GM23248 (cell line): ENCODE measurements around the gene TACR3. TPM values are rescaled to one million over a fixed set of nuclear protein-coding genes. Genes with fewer than 3 reads are reported as not detected.
"Not testable (repeated sequence)": the region's sequence is repeated elsewhere in the genome, so short reads cannot be mapped to it uniquely, and the experiment has no call there.

ENCODE experiments used
- DNase-seq: peaks from one replicate; pipeline ENCODE4 v3.0.0-alpha.2; 2015
- H2AFZ ChIP-seq: fragments of 200-600 bp; sonication (generic); 2 replicates; pipeline ENCODE4 v1.6.1; 2016; ENCODE audit warnings: antibody characterized with exemption
- H3F3A ChIP-seq: fragments of 200-600 bp; sonication (generic); 2 replicates; pipeline ENCODE4 v1.6.1; 2016; ENCODE audit warnings: mild to moderate bottlenecking, antibody characterized with exemption, mixed run types; ENCODE audit not compliant: insufficient read depth
- H3K27ac ChIP-seq: fragments of 200-600 bp; sonication (generic); 2 replicates; pipeline ENCODE4 v1.5.1; 2016; ENCODE audit warnings: mild to moderate bottlenecking
- H3K27me3 ChIP-seq: fragments of 200-600 bp; sonication (generic); replicated peaks from 2 replicates; pipeline ENCODE4 v1.6.1; 2016; ENCODE audit warnings: mild to moderate bottlenecking; ENCODE audit not compliant: insufficient read depth
- H3K36me3 ChIP-seq: fragments of 200-600 bp; sonication (generic); 2 replicates; pipeline ENCODE4 v1.6.1; 2016; ENCODE audit warnings: low read depth, mild to moderate bottlenecking
- H3K4me1 ChIP-seq: fragments of 200-600 bp; sonication (generic); 2 replicates; pipeline ENCODE4 v1.6.1; 2016; ENCODE audit warnings: mild to moderate bottlenecking; ENCODE audit not compliant: insufficient read depth
- H3K4me2 ChIP-seq: fragments of 200-600 bp; sonication (generic); one replicate; pipeline ENCODE4 v1.6.1; 2016; ENCODE audit warnings: mild to moderate bottlenecking; ENCODE audit not compliant: unreplicated experiment
- H3K4me3 ChIP-seq: fragments of 200-600 bp; sonication (generic); 2 replicates; pipeline ENCODE4 v1.5.1; 2016; ENCODE audit warnings: mild to moderate bottlenecking
- H3K79me2 ChIP-seq: fragments of 200-600 bp; sonication (generic); 2 replicates; pipeline ENCODE4 v1.6.1; 2016; ENCODE audit warnings: mild to moderate bottlenecking; ENCODE audit not compliant: insufficient read depth
- H3K9ac ChIP-seq: fragments of 200-600 bp; sonication (generic); 2 replicates; pipeline ENCODE4 v1.6.1; 2016; ENCODE audit warnings: mild to moderate bottlenecking
- H3K9me2 ChIP-seq: fragments of 200-600 bp; sonication (generic); 2 replicates; pipeline ENCODE4 v1.6.1; 2016; ENCODE audit warnings: mixed run types, mild to moderate bottlenecking, moderate library complexity; ENCODE audit not compliant: insufficient read depth
- H3K9me3 ChIP-seq: fragments of 200-600 bp; sonication (generic); one replicate; pipeline ENCODE4 v1.6.1; 2017; ENCODE audit warnings: low read depth
- H4K20me1 ChIP-seq: fragments of 200-600 bp; sonication (generic); 2 replicates; pipeline ENCODE4 v1.6.0; 2016; ENCODE audit not compliant: insufficient read depth
- EZH2 ChIP-seq: fragments of 200-600 bp; sonication (generic); IDR thresholded peaks from 2 replicates; pipeline ENCODE4 v1.6.1; 2018; ENCODE audit warnings: antibody characterized with exemption, mild to moderate bottlenecking; ENCODE audit not compliant: insufficient read depth, poor library complexity, severe bottlenecking
- EZH2phosphoT487 ChIP-seq: fragments of 200-600 bp; sonication (generic); IDR thresholded peaks from 2 replicates; pipeline ENCODE4 v1.6.1; 2018; ENCODE audit warnings: antibody characterized with exemption, moderate library complexity, mild to moderate bottlenecking, low read depth; ENCODE audit not compliant: insufficient read depth
- WGBS, 2 experiments: methylation state at CpG; one replicate each; pipeline ENCODE4 v1.1.6; 2015 to 2017; ENCODE audit warnings: low lambda C conversion rate in 2 of 2, low coverage in 1 of 2; ENCODE audit errors: missing lambda C conversion rate in 2 of 2; 5-methylcytosine and 5-hydroxymethylcytosine counted together
- in situ Hi-C: fragments of 300-500 bp; cut with MboI; formaldehyde crosslinking; loops from 2 replicates; pipeline ENCODE4 v1.15.0; 2020
- polyA plus RNA-seq: library from polyadenylated mRNA; unstranded; fragments of >200 nt; fragmentation: Nextera tagmentation; extraction: Ambion mirVana; gene quantifications from 2 replicates; pipeline ENCODE4 v1.2.1, GENCODE V29; 2016
- total RNA-seq: library from RNA; depleted of rRNA; stranded (reverse); fragments of >200 nt; shearing (Covaris generic); gene quantifications from 2 replicates; pipeline ENCODE4 v1.2.3, GENCODE V29; 2014

TACR3 gene
- total and polyA plus RNA-seq, 2 experiments from 2014 or later, result not detected

GRCh38 chr4:103591841-103592240 lies 127.9 kb downstream of the TACR3 start:
- no peak for TF ChIP-seq EZH2phosphoT487
- no peak for TF ChIP-seq EZH2
- H3K4me1 ChIP-seq, result no peaks in the 10 kb centered on the region
- WGBS, 2 experiments, result 12 to 17% methylated on average over 3 of the region's 3 CpGs
- no peak overlapping the region for H3K4me2 ChIP-seq
- H3K79me2 ChIP-seq, result no peaks in the 10 kb centered on the region
- no peak overlapping the region for H3K27ac ChIP-seq
- H3K4me3 ChIP-seq, result no peak overlapping the region
- no peak for DNase-seq
- no peaks in the 10 kb centered on the region for H3K9me2 ChIP-seq
- H2AFZ ChIP-seq, result no peak overlapping the region
- H3K36me3 ChIP-seq, result no peaks in the 10 kb centered on the region
- in situ Hi-C loops, result no loop called here
- no peaks in the 10 kb centered on the region for H3K27me3 ChIP-seq
- H3K9me3 ChIP-seq, result no peaks in the 10 kb centered on the region
- no peaks in the 10 kb centered on the region for H3F3A ChIP-seq
- no peaks in the 10 kb centered on the region for H4K20me1 ChIP-seq
- H3K9ac ChIP-seq, result no peak overlapping the region

GRCh38 chr4:103567591-103567990 lies 152.2 kb downstream of the TACR3 start:
- in situ Hi-C loops, result no loop called here
- TF ChIP-seq EZH2phosphoT487 (no peak), EZH2 (no peak)
- Histone ChIP-seq H3K9me3 (no peaks in the 10 kb centered on the region), H3K27me3 (no peaks in the 10 kb centered on the region), H3K4me3 (no peak overlapping the region), H3K9me2 (no peaks in the 10 kb centered on the region), H2AFZ (no peak overlapping the region), H3K9ac (no peak overlapping the region), H3K4me2 (no peak overlapping the region), H3K4me1 (no peaks in the 10 kb centered on the region), H3K27ac (no peak overlapping the region), H3K36me3 (no peaks in the 10 kb centered on the region), H3F3A (no peaks in the 10 kb centered on the region), H3K79me2 (no peaks in the 10 kb centered on the region), H4K20me1 (no peaks in the 10 kb centered on the region)
- 27 to 33% methylated on average over 4 of the region's 4 CpGs for WGBS, 2 experiments
- no peak for DNase-seq

GRCh38 chr4:103559178-103559577 lies 160.6 kb downstream of the TACR3 start:
- H3K9me2 ChIP-seq, H3F3A ChIP-seq, H3K4me1 ChIP-seq, H3K79me2 ChIP-seq, H3K27ac ChIP-seq, DNase-seq, H2AFZ ChIP-seq, in situ Hi-C loops, H3K4me2 ChIP-seq, H3K36me3 ChIP-seq, H4K20me1 ChIP-seq, H3K9ac ChIP-seq, H3K27me3 ChIP-seq, H3K4me3 ChIP-seq, H3K9me3 ChIP-seq: not testable (repeated sequence)
- 12 to 40% methylated on average over 2 to 5 of the region's 5 CpGs for WGBS, 2 experiments
